GM19324 (cell line): ENCODE data around the gene ADGRL4.

ENCODE experiments used
- ATAC-seq: cut with Tn5 transposase; IDR thresholded peaks from one replicate; pipeline ENCODE4 v1.9.1; 2021; ENCODE audit warnings: mild to moderate bottlenecking, moderate library complexity; ENCODE audit not compliant: unreplicated experiment, low FRiP score

ADGRL4 gene

GRCh38 chr1:78840453-78841271 lies 165.9 kb downstream of the ADGRL4 start:
- ATAC-seq = no peak
